Measurements from ENCODE around the gene FIGN.

Gene FIGN

GRCh38 chr2:163686289-163686688, 49.5 kb downstream of the FIGN start:
- Histone ChIP-seq H4K20me1 (ENCODE audit: insufficient read depth) (no peaks in the 10 kb centered on the region), H3K4me3 (IDR thresholded peaks at IDR 0.05; ENCODE audit: insufficient read depth, low read depth, low read length) (no peak overlapping the region), H3K4me2 (no peak overlapping the region), H3K4me1 (ENCODE audit: low read depth, poor library complexity, severe bottlenecking) (no peaks in the 10 kb centered on the region), H3K36me3 (ENCODE audit: insufficient read depth) (no peaks in the 10 kb centered on the region), H3K27ac (no peak overlapping the region), H3K27me3 (ENCODE audit: insufficient read depth, low read depth) (no peaks in the 10 kb centered on the region), H2AFZ (ENCODE audit: low read depth) (no peak overlapping the region), H3K79me2 (ENCODE audit: insufficient read depth, low read depth) (no peaks in the 10 kb centered on the region), H3K9ac (no peak overlapping the region)
- TF ChIP-seq CTCF (conservative IDR thresholded peaks at IDR 0.05; ENCODE audit: low read depth, low read length), result no peak

- no peak overlapping the region for H3K4me2 ChIP-seq
- no peak overlapping the region for H3K4me3 ChIP-seq (IDR thresholded peaks at IDR 0.05; ENCODE audit: insufficient read depth, low read depth, low read length)
- H3K79me2 ChIP-seq (ENCODE audit: insufficient read depth, low read depth), result no peaks in the 10 kb centered on the region
- no peaks in the 10 kb centered on the region for H4K20me1 ChIP-seq (ENCODE audit: insufficient read depth)
- H2AFZ ChIP-seq (ENCODE audit: low read depth), result no peak overlapping the region
- no peak overlapping the region for H3K9ac ChIP-seq
- no peaks in the 10 kb centered on the region for H3K4me1 ChIP-seq (ENCODE audit: low read depth, poor library complexity, severe bottlenecking)
- no peaks in the 10 kb centered on the region for H3K36me3 ChIP-seq (ENCODE audit: insufficient read depth)
- H3K27me3 ChIP-seq (ENCODE audit: insufficient read depth, low read depth), result no peaks in the 10 kb centered on the region
- H3K27ac ChIP-seq, result no peak overlapping the region
- no peak for TF ChIP-seq CTCF (conservative IDR thresholded peaks at IDR 0.05; ENCODE audit: low read depth, low read length)
These were observed 53.1 kb downstream of the FIGN start for GRCh38 chr2:163682695-163683094.

- Histone ChIP-seq H3K4me2 (no peak overlapping the region), H3K27ac (no peak overlapping the region), H3K9ac (no peak overlapping the region), H3K4me3 (IDR thresholded peaks at IDR 0.05; ENCODE audit: insufficient read depth, low read depth, low read length) (no peak overlapping the region), H3K36me3 (ENCODE audit: insufficient read depth) (no peaks in the 10 kb centered on the region), H3K79me2 (ENCODE audit: insufficient read depth, low read depth) (no peaks in the 10 kb centered on the region), H3K4me1 (ENCODE audit: low read depth, poor library complexity, severe bottlenecking) (no peaks in the 10 kb centered on the region), H3K27me3 (ENCODE audit: insufficient read depth, low read depth) (no peaks in the 10 kb centered on the region), H2AFZ (ENCODE audit: low read depth) (no peak overlapping the region), H4K20me1 (ENCODE audit: insufficient read depth) (no peaks in the 10 kb centered on the region)
- no peak for TF ChIP-seq CTCF (conservative IDR thresholded peaks at IDR 0.05; ENCODE audit: low read depth, low read length)
These were observed 54.1 kb downstream of the FIGN start for GRCh38 chr2:163681745-163682144.

- Histone ChIP-seq H3K4me1 (ENCODE audit: low read depth, poor library complexity, severe bottlenecking) (no peaks in the 10 kb centered on the region), H3K27me3 (ENCODE audit: insufficient read depth, low read depth) (no peaks in the 10 kb centered on the region), H4K20me1 (ENCODE audit: insufficient read depth) (no peaks in the 10 kb centered on the region), H3K9ac (no peak overlapping the region), H3K4me2 (no peak overlapping the region), H3K79me2 (ENCODE audit: insufficient read depth, low read depth) (no peaks in the 10 kb centered on the region), H3K36me3 (ENCODE audit: insufficient read depth) (no peaks in the 10 kb centered on the region), H3K4me3 (IDR thresholded peaks at IDR 0.05; ENCODE audit: insufficient read depth, low read depth, low read length) (no peak overlapping the region), H2AFZ (ENCODE audit: low read depth) (no peak overlapping the region), H3K27ac (no peak overlapping the region)
- no peak for TF ChIP-seq CTCF (conservative IDR thresholded peaks at IDR 0.05; ENCODE audit: low read depth, low read length)
These were observed 60.4 kb downstream of the FIGN start for GRCh38 chr2:163675388-163675787.

- no peaks in the 10 kb centered on the region for H3K79me2 ChIP-seq (ENCODE audit: insufficient read depth, low read depth)
- no peaks in the 10 kb centered on the region for H4K20me1 ChIP-seq (ENCODE audit: insufficient read depth)
- H3K9ac ChIP-seq, result no peak overlapping the region
- TF ChIP-seq CTCF (conservative IDR thresholded peaks at IDR 0.05; ENCODE audit: low read depth, low read length), result no peak
- H3K4me2 ChIP-seq, result no peak overlapping the region
- H3K27me3 ChIP-seq (ENCODE audit: insufficient read depth, low read depth), result no peaks in the 10 kb centered on the region
- H3K36me3 ChIP-seq (ENCODE audit: insufficient read depth), result no peaks in the 10 kb centered on the region
- H3K4me1 ChIP-seq (ENCODE audit: low read depth, poor library complexity, severe bottlenecking), result no peaks in the 10 kb centered on the region
- no peak overlapping the region for H3K27ac ChIP-seq
- H2AFZ ChIP-seq (ENCODE audit: low read depth), result no peak overlapping the region
- no peak overlapping the region for H3K4me3 ChIP-seq (IDR thresholded peaks at IDR 0.05; ENCODE audit: insufficient read depth, low read depth, low read length)
These were observed 62.3 kb downstream of the FIGN start for GRCh38 chr2:163673522-163673921.
